ENCODE measurements around the gene MAGOH. TPM values are rescaled to one million over a fixed set of nuclear protein-coding genes. Genes with fewer than 3 reads are reported as not detected.

Gene MAGOH
- total and polyA plus RNA-seq, 9 of the 15 experiments (the other 6 are each of a cell fraction or from before 2014, with no cell fraction given) = 102 to 342 (median 135) TPM

DNA sequence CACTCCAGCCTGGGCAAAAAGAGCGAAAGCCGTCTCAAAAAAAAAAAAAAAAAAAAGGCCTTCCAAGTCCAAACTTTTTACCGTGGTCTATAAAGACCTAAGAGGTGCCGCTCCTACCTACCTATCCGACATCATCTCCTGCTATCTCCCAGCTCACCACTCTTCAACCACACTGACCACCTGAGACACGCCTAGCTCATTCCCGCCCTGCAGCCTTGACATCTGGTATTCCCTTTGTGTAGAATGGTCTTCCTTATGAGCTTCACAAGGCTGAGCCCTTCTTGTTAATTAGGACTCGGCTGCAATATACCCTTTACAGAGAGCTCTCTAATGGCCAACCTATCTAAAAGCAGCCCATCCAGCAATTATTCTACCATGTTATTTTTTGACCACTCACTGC is 680 bp downstream of the MAGOH start (continued):
- TF ChIP-seq, protein P1, sequence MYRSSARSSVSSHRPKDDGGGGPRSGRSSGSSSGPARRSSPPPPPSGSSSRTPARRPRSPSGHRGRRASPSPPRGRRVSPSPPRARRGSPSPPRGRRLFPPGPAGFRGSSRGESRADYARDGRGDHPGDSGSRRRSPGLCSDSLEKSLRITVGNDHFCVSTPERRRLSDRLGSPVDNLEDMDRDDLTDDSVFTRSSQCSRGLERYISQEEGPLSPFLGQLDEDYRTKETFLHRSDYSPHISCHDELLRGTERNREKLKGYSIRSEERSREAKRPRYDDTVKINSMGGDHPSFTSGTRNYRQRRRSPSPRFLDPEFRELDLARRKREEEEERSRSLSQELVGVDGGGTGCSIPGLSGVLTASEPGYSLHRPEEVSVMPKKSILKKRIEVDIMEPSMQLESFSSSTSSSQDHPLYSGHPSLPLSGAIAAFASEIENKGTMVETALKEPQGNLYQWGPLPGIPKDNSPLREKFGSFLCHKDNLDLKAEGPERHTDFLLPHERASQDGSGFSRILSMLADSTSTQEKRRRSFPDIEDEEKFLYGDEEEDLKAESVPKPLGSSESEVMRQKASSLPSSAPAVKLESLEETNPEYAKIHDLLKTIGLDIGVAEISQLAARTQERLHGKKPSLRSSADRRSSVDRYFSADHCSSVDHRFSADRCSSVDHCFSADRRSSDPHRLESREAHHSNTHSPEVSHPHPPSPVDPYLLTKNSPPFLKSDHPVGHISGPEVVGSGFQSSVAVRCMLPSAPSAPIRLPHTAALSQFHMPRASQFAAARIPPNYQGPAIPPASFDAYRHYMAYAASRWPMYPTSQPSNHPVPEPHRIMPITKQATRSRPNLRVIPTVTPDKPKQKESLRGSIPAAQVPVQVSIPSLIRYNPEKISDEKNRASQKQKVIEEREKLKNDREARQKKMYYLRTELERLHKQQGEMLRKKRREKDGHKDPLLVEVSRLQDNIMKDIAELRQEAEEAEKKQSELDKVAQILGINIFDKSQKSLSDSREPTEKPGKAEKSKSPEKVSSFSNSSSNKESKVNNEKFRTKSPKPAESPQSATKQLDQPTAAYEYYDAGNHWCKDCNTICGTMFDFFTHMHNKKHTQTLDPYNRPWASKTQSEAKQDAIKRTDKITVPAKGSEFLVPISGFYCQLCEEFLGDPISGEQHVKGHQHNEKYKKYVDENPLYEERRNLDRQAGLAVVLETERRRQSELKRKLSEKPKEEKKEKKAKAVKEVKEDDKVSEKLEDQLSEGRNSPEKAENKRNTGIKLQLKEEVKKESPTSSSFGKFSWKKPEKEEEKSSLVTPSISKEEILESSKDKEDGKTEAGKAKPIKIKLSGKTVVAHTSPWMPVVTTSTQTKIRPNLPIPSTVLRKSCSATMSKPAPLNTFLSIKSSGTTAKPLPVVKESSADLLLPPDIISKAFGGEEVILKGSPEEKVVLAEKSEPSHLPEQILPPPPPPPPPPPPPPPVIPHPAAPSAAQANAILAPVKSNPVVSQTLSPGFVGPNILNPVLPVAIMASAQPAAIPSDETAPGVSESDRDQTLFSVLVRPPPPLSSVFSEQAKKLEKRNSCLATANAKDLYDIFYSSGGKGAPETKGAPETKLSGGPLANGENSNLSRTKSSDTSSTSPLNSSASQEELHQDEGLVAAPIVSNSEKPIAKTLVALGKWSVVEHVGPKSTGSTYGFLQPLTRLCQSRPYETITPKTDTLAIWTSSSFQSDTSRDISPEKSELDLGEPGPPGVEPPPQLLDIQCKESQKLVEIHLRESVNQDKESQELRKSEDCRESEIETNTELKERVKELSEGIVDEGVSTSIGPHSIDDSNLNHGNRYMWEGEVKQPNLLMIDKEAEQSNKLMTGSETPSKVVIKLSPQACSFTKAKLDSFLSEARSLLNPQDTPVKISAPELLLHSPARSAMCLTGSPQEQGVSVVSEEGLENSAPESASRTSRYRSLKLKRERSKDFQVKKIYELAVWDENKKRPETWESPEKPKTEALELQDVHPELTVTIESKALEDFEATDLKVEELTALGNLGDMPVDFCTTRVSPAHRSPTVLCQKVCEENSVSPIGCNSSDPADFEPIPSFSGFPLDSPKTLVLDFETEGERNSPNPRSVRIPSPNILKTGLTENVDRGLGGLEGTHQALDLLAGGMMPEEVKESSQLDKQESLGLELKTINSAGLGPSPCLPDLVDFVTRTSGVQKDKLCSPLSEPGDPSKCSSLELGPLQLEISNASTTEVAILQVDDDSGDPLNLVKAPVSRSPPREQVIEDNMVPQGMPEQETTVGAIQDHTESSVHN (IDR thresholded peaks at IDR 0.05; ENCODE audit: borderline replicate concordance in 1 of 2, low read depth in 1 of 2) = no peak
- no peak for TF ChIP-seq RBM14 (IDR thresholded peaks at IDR 0.05; ENCODE audit: borderline replicate concordance, insufficient read depth, low read depth, low read length)
- 0 out of 2 replicates have a peak, but pooled peaks have one; percentile 1 for TF ChIP-seq ZNF316 (IDR thresholded peaks at IDR 0.05)
- TF ChIP-seq, protein P2, sequence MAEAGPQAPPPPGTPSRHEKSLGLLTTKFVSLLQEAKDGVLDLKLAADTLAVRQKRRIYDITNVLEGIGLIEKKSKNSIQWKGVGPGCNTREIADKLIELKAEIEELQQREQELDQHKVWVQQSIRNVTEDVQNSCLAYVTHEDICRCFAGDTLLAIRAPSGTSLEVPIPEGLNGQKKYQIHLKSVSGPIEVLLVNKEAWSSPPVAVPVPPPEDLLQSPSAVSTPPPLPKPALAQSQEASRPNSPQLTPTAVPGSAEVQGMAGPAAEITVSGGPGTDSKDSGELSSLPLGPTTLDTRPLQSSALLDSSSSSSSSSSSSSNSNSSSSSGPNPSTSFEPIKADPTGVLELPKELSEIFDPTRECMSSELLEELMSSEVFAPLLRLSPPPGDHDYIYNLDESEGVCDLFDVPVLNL (CRISPR knock-in tag; IDR thresholded peaks at IDR 0.05; ENCODE audit: low read depth) = 0 out of 2 replicates have a peak, but pooled peaks have one; percentile 5

Measured in K562 (cell line).